HG02884 (cell line): ENCODE data around the gene SLC25A53.
"Not testable (repeated sequence)": the region's sequence is repeated elsewhere in the genome, so short reads cannot be mapped to it uniquely, and the experiment has no call there.

Experiments
- ATAC-seq: cut with Tn5 transposase; IDR thresholded peaks from one replicate; pipeline ENCODE4 v1.9.1; 2021; ENCODE audit warnings: mild to moderate bottlenecking, moderate library complexity; ENCODE audit not compliant: unreplicated experiment

Gene SLC25A53

GRCh38 chrX:104075778-104076445, 80.9 kb downstream of the SLC25A53 start, which contains the start of gene TMSB15C:
TSS of gene TMSB15C (minus strand) at chrX:104076236.
- peak; percentile 97 for ATAC-seq

DNA sequence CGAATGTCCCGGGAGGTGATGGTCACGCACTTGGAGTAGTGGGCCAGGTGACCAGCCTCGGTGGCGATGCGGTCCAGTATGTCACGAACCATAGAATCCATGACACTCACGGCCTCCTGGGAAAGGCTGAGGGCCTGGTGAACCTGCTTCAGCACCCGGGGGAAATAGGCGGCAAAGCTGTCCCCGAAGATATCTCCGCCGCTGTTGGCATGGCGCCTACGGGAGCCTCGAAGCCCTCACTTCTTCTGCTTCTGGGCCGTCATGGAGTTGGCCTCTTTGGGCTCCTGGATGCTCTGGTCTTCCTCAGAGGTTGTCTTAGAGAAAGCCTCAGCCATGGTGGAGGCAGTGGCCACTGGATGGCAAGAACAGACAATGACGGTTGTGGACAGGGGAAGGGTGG, 94.2 kb downstream of the SLC25A53 start:
- ATAC-seq: not testable (repeated sequence)

DNA sequence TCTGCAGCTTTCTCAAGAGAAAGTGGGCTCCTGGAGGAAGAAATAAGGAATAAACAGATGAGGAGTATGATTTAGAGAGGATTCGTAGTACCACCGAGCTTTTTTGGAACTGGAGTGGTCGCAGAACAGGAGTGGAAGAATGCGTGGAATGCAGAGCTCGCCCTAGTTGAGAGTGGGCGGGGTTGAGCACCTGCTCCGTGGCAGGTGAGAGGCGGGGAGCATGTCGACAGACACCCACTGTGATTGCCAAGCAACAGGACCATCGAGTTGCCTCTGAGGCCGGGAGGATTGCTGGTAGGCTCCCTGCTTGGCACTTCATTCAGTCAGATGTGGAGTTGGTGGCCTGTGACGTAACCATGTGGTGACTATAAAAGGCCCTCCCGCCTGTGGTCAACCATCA, 101.9 kb downstream of the SLC25A53 start:
- ATAC-seq: not testable (repeated sequence)
